AG04450 (cell line): ENCODE results near the gene OR10P1. TPM values are rescaled to one million over a fixed set of nuclear protein-coding genes. Genes with fewer than 3 reads are reported as not detected.

ENCODE experiments used
- CTCF ChIA-PET: fragments of 300-600, 350-600 bp; formaldehyde crosslinking; extraction: SDS; loops from one replicate; lab custom pipeline; 2022; ENCODE audit warnings: antibody characterized with exemption, inconsistent platforms; lab: Charles Lee
- POLR2A ChIA-PET: fragments of 350-600 bp; formaldehyde crosslinking; extraction: SDS; loops from one replicate; lab custom pipeline; 2021; ENCODE audit warnings: antibody characterized with exemption, inconsistent platforms; lab: Yijun Ruan, JAX
- DNase-seq: peaks from one replicate; pipeline ENCODE4 v3.0.0-alpha.2; 2011; ENCODE audit warnings: low read depth, low spot score
- H3K27ac ChIP-seq: one replicate; pipeline ENCODE4 v1.5.1; 2012; ENCODE audit warnings: low read depth, low read length, control low read depth
- H3K27me3 ChIP-seq: one replicate; pipeline ENCODE4 v1.6.0; 2012; ENCODE audit warnings: low read length; ENCODE audit not compliant: control insufficient read depth, insufficient read depth
- H3K4me3 ChIP-seq: 2 replicates; pipeline ENCODE4 v1.5.1; 2011; ENCODE audit warnings: mild to moderate bottlenecking, low read depth, low read length, control low read depth
- H3K9me3 ChIP-seq: 2 replicates; pipeline ENCODE4 v1.5.1; 2012; ENCODE audit warnings: low read length; ENCODE audit not compliant: control insufficient read depth, insufficient read depth
- CTCF ChIP-seq: IDR thresholded peaks from 2 replicates; pipeline ENCODE4 v1.5.1; 2011; ENCODE audit warnings: low read depth, low read length, control low read depth, inconsistent platforms
- polyA plus RNA-seq: library from polyadenylated mRNA; depleted of rRNA; stranded (reverse); fragments of >200 nt; gene quantifications from 2 replicates; pipeline ENCODE4 v1.2.3, GENCODE V29; 2011

OR10P1 gene
- polyA plus RNA-seq, 1 experiment, result not detected

GRCh38 chr12:55654511-55655214 lies 18.0 kb downstream of the OR10P1 start:
- no peak overlapping the region for H3K27ac ChIP-seq
- H3K4me3 ChIP-seq, result no peak overlapping the region
- no peak for DNase-seq
- ChIA-PET CTCF (interaction anchor here (0.7 to 4.0 kb wide), 3 partner anchors 9 to 466 kb away, joined by 3 to 22 read pairs (median 5); no protein-coding TSS in a partner anchor), POLR2A (no interaction called here)
- H3K27me3 ChIP-seq, result peaks cover 18% of the 10 kb centered on the region
- no peak for TF ChIP-seq CTCF
- no peaks in the 10 kb centered on the region for H3K9me3 ChIP-seq

GRCh38 chr12:55657212-55657611 lies 20.5 kb downstream of the OR10P1 start:
- Histone ChIP-seq H3K27me3 (peaks cover 23% of the 10 kb centered on the region), H3K9me3 (no peaks in the 10 kb centered on the region), H3K27ac (no peak overlapping the region), H3K4me3 (no peak overlapping the region)
- no peak for TF ChIP-seq CTCF
- DNase-seq, result no peak
- POLR2A ChIA-PET, result no interaction called here
- CTCF ChIA-PET, result interaction anchor here (0.6 to 4.0 kb wide), 18 partner anchors 8 to 1358 kb away, joined by 3 to 44 read pairs (median 6); partner anchors contain the start of gene OR10P1

GRCh38 chr12:55658212-55658611 lies 21.5 kb downstream of the OR10P1 start:
- no peak overlapping the region for H3K4me3 ChIP-seq
- no peak for DNase-seq
- no peak overlapping the region for H3K27ac ChIP-seq
- H3K27me3 ChIP-seq, result peaks cover 26% of the 10 kb centered on the region
- ChIA-PET POLR2A (no interaction called here), CTCF (interaction anchor here (1.0 to 4.0 kb wide), 3 partner anchors 13 to 470 kb away, joined by 4 to 44 read pairs (median 22); no protein-coding TSS in a partner anchor)
- TF ChIP-seq CTCF, result no peak
- H3K9me3 ChIP-seq, result no peaks in the 10 kb centered on the region

GRCh38 chr12:55658635-55659391 lies 22.1 kb downstream of the OR10P1 start:
- TF ChIP-seq CTCF, result no peak
- Histone ChIP-seq H3K27me3 (peaks cover 28% of the 10 kb centered on the region), H3K27ac (no peak overlapping the region), H3K4me3 (no peak overlapping the region), H3K9me3 (no peaks in the 10 kb centered on the region)
- ChIA-PET POLR2A (no interaction called here), CTCF (interaction anchor here (1.0 to 4.0 kb wide), 3 partner anchors 13 to 471 kb away, joined by 4 to 44 read pairs (median 22); no protein-coding TSS in a partner anchor)
- no peak for DNase-seq
